ENCODE data around the gene ARPC5. TPM values are rescaled to one million over a fixed set of nuclear protein-coding genes. Genes with fewer than 3 reads are reported as not detected.

The ARPC5 gene
- total RNA-seq, 1 donor: 312 TPM

DNA sequence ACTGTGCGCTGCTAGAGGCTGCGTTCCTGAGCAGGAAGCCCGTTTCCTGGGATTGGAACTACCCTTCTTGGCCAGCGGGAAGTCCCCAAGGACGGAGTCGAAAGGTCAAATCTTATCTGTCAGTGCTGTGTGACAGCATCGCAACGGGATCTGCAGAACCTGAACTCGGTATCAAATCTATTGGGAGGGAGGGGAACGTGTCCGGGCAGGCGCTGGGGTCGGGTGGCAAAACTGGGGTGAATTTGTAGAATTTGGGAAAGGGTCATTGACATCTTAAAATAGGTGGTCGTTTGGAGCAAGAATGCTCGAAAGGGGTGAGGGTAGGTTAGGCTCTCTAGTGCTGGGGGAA is 725 bp upstream of the ARPC5 start:
- peak overlapping the region; percentile 91 for H3K4me3 ChIP-seq (ENCODE audit: low read depth, low read length)
- TF ChIP-seq, protein P1, sequence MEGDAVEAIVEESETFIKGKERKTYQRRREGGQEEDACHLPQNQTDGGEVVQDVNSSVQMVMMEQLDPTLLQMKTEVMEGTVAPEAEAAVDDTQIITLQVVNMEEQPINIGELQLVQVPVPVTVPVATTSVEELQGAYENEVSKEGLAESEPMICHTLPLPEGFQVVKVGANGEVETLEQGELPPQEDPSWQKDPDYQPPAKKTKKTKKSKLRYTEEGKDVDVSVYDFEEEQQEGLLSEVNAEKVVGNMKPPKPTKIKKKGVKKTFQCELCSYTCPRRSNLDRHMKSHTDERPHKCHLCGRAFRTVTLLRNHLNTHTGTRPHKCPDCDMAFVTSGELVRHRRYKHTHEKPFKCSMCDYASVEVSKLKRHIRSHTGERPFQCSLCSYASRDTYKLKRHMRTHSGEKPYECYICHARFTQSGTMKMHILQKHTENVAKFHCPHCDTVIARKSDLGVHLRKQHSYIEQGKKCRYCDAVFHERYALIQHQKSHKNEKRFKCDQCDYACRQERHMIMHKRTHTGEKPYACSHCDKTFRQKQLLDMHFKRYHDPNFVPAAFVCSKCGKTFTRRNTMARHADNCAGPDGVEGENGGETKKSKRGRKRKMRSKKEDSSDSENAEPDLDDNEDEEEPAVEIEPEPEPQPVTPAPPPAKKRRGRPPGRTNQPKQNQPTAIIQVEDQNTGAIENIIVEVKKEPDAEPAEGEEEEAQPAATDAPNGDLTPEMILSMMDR (IDR thresholded peaks at IDR 0.05; ENCODE audit: insufficient read depth, low read length): no peak
- DNase-seq (ENCODE audit: low read depth): no peak

DNA sequence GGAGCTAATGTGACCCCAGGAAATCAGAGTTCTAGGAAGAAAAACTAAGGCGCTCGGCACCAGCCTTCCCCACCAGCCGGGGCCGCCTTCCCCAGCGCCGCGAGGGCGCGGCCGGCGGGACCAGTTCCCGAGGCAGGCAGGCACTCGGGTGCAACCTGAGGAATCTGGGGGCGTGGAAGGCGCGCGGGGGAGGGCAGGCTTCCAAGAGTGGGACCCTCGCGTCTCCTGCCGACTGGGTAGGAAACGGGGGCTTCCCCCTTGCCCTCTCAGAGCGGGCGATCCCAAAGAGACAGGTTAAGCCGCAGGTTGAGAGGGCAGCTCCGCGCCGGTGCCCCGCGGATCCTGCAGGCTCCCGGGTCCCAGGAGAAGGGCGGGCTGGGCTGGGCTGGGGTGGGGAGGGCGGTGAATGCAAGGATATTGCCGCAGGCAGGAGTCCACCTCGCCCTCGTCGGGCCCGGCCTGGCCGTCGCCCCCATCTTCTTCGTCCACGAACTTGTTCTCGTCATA is 431 bp downstream of the ARPC5 start:
- TF ChIP-seq, protein P1 (IDR thresholded peaks at IDR 0.05; ENCODE audit: insufficient read depth, low read length): no peak
- peak overlapping the region; percentile 85 for H3K4me3 ChIP-seq (ENCODE audit: low read depth, low read length)
- no peak for DNase-seq (ENCODE audit: low read depth)

DNA sequence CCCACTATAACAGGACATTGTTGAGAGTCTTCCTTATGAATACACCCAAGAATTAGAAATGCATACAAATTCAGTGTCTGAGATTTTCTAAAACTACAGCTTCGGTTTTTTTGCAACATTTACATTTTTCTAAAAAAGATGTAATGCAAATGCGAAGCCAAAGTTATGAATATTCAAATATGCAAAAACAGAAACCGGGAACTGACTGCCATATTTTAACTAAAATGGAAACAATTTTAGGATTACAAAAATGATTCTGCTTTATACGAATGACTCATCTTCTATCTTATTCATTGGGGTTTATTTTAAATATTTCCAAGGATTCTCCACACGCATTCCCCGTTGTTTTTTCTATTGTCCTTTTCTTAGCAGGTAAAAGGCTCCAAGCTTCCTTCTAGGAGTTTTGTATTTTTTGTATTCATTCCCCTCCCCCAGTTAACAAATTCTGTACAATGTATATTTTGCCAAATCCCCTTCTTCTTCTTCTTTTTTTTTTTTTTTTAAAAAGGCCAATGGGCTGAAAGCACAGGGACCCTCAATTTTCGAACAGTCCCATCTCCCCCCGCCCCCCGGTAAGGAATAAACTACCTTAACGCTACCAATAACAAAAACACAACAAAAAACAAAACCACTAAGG is 1.0 kb downstream of the ARPC5 start:
- DNase-seq (ENCODE audit: low read depth): no peak
- H3K4me3 ChIP-seq (ENCODE audit: low read depth, low read length): peak overlapping the region; percentile 85
- TF ChIP-seq, protein P1 (IDR thresholded peaks at IDR 0.05; ENCODE audit: insufficient read depth, low read length): no peak

DNA sequence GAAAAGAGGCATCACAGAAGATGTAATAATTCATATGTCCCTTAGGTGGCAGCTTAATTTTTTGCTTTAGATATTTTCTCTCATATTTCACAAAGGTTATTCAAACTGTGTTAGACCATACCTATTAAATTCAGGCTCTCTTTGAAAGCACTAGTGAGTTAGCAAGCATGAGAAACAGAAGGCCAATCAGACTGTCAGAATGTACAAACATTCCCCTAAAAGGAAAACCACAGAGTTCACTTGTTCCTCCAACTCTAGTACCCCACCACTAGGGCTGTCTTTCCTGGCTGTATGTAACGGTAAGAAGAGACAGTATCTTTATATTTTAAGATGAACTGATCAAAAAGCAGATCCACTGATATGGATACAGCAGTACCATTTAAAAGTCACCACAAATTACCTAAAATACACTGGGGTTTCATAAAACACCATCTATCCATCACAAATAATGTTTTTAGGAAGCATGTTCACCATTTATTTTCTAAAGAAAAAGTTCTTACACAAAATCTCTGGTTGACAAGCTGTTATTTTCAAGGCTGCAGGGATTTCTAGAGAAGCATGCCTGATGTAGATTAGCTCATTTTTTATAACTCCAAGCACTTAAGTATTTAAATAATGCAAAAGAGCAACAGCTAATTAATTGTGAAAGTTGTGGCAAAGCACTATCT is 1.8 kb downstream of the ARPC5 start:
- TF ChIP-seq, protein P1 (IDR thresholded peaks at IDR 0.05; ENCODE audit: insufficient read depth, low read length): peak; percentile 68
- H3K4me3 ChIP-seq (ENCODE audit: low read depth, low read length): peak overlapping the region; percentile 85
- peak; percentile 85 for DNase-seq (ENCODE audit: low read depth)

DNA sequence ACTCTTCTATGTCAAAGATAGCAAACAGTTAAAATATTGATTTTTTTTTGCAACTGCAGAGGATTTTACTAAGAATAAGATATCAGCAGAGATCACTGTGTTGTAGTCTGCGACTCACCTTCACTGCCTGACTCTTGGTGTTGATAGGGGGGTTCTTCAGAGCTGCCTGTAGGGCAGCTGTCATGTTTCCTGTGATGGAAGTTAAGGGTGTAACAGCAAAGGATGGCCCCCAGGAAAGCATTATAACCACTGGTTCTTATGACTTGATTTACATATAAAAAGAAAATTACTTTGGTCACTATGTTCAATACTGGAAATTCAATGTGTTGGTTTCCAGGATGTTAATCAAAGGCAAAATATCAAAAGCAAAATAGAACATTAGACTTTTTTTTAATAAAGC is 2.6 kb downstream of the ARPC5 start:
- TF ChIP-seq, protein P1 (IDR thresholded peaks at IDR 0.05; ENCODE audit: insufficient read depth, low read length): no peak
- H3K4me3 ChIP-seq (ENCODE audit: low read depth, low read length): peak overlapping the region; percentile 85
- DNase-seq (ENCODE audit: low read depth): no peak

DNA sequence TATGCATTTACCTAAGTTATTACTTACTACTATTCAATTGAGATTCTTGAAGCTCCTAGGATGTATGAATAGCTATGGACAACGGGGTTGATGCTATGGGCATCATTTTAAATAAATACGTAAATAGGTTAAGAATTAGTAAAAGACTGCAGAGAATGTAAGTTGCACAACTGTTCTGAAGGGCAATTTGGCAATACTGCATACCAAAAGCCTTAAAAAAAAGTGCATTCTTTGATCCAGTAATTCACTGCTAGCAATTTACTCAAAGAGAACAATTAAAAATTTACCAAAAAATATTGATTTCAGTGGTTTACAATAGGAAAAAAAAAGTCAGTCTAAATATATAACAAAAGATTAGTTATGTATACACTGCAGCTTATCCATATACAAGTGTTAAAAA is 3.5 kb downstream of the ARPC5 start:
- TF ChIP-seq, protein P1 (IDR thresholded peaks at IDR 0.05; ENCODE audit: insufficient read depth, low read length): no peak
- H3K4me3 ChIP-seq (ENCODE audit: low read depth, low read length): peak overlapping the region; percentile 85
- DNase-seq (ENCODE audit: low read depth): peak; percentile 85
